ENCODE results near the gene SLC30A4.
"Not testable (repeated sequence)": the region's sequence is repeated elsewhere in the genome, so short reads cannot be mapped to it uniquely, and the experiment has no call there.

DNA sequence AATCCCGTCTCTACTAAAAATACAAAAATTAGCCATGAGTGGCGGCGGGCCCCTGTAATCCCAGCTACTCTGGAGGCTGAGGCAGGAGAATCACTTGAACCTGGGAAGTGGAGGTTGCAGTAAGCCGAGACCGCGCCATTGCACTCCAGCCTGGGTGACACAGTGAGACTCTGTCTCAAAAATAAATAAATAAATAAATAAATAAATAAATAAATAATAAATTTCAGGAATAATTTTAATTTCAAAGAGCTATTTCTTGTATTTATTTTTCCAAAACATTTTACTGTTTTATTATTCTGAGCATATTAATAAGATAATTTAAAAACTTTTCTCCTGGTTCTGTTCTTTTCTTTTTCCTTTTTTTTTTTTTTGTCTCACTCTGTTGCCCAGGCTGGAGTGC lies 15.4 kb downstream of the SLC30A4 start:
- TF ChIP-seq POLR2A (IDR thresholded peaks at IDR 0.05; ENCODE audit: low read depth, low read length); RFX5 (IDR thresholded peaks at IDR 0.05; ENCODE audit: low read depth, low read length); MXI1 (IDR thresholded peaks at IDR 0.05; ENCODE audit: borderline replicate concordance, low read depth, low read length); SMC3 (IDR thresholded peaks at IDR 0.05; ENCODE audit: low read depth, low read length): not testable (repeated sequence)
- TF ChIP-seq, protein P1, sequence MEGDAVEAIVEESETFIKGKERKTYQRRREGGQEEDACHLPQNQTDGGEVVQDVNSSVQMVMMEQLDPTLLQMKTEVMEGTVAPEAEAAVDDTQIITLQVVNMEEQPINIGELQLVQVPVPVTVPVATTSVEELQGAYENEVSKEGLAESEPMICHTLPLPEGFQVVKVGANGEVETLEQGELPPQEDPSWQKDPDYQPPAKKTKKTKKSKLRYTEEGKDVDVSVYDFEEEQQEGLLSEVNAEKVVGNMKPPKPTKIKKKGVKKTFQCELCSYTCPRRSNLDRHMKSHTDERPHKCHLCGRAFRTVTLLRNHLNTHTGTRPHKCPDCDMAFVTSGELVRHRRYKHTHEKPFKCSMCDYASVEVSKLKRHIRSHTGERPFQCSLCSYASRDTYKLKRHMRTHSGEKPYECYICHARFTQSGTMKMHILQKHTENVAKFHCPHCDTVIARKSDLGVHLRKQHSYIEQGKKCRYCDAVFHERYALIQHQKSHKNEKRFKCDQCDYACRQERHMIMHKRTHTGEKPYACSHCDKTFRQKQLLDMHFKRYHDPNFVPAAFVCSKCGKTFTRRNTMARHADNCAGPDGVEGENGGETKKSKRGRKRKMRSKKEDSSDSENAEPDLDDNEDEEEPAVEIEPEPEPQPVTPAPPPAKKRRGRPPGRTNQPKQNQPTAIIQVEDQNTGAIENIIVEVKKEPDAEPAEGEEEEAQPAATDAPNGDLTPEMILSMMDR (conservative IDR thresholded peaks at IDR 0.05; ENCODE audit: low read depth, low read length): not testable (repeated sequence)
